GM12874 (cell line): ENCODE measurements around the gene PIK3IP1.

Experiments used
- TF ChIP-seq, protein P1 (sequence below): IDR thresholded peaks from 2 replicates; pipeline ENCODE4 v1.5.1; 2011; ENCODE audit warnings: low read depth, mild to moderate bottlenecking, control low read depth, low read length, moderate library complexity; ENCODE audit not compliant: insufficient read depth

PIK3IP1 gene

DNA sequence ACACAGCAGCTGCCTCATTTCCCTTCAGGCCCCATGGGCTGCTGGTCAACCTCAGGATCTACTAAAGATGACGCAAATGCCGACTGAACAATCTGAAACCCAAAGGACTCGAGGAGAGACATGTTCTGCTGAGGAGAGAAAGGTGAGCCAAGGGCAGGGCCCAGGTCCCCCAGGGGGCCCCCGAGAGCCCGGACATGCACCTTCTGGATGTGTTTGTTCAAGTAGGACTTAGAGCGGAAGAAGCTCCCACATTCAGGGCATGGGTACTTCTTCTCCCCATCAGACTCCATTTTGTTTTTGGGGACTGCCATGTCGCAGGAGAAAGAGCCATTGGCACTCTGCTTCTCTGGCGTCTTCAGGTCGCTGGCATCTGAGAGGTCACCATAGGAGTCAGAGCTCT, 34.6 kb upstream of the PIK3IP1 start:
- TF ChIP-seq, protein P1, sequence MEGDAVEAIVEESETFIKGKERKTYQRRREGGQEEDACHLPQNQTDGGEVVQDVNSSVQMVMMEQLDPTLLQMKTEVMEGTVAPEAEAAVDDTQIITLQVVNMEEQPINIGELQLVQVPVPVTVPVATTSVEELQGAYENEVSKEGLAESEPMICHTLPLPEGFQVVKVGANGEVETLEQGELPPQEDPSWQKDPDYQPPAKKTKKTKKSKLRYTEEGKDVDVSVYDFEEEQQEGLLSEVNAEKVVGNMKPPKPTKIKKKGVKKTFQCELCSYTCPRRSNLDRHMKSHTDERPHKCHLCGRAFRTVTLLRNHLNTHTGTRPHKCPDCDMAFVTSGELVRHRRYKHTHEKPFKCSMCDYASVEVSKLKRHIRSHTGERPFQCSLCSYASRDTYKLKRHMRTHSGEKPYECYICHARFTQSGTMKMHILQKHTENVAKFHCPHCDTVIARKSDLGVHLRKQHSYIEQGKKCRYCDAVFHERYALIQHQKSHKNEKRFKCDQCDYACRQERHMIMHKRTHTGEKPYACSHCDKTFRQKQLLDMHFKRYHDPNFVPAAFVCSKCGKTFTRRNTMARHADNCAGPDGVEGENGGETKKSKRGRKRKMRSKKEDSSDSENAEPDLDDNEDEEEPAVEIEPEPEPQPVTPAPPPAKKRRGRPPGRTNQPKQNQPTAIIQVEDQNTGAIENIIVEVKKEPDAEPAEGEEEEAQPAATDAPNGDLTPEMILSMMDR, result no peak

DNA sequence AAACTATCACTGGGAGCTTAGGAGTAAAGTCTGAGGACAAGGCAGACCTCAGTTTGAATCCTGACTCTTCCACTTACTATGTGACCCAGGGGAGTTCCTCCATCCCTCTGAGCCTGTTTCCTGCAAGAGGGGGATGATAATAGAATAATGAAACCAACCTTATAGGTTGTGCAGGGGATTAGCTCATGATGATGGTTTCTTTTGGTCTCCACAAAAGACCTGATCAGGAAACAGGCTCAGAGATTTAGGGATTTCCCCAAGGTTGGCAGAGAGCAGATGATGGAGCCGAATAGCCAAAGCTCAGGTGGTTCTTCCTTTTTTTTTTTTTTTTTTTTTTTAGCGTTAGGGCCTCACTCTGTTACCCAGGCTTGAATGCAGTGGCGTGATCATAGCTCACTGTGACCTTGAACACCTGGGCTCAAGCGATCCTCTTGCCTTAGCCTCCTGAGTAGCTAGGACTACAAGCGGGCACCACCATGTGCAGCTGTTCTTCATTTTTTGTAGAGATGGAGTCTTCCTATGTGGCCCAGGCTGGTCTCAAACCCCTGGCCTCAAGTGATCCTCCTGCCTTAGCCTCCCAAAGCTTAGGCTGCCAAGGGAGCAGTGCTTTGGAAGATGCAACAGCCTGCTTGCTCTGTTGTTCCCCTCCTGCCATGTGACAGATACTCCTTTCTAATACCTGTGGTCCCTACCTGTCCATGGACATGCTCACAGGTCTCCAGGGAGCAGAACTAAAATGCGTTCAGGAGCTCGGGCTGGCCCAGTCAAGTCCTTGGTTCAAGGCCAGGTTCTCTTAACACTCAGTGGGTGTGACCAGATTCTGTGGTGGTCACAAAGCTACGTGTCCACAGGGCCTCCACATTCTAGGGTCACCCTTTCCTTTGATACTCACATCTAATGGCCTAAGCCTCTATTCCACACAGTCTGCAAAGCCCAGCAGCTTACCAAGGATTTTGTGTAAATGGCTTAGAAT, 31.6 kb upstream of the PIK3IP1 start:
- TF ChIP-seq, protein P1, result no peak

DNA sequence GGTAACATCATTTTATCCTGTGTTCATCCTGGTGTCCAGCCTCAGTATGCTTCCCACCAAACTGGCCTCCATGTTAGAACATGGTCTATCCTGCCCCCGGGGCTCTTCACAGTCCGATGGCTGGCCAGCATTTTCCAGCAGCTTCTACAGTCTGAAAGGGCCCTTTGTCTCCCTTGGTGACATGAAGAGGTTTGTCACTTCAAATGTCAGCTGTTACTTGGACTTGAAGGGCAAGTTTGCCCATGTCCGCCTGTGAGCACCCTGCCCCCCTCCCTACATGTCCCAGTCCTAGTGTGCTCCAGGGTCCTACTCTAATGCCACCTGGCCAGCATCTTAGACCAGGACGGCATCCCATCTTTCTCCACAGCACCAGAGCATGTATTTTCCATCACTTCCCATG, 29.1 kb upstream of the PIK3IP1 start:
- TF ChIP-seq, protein P1, result no peak

DNA sequence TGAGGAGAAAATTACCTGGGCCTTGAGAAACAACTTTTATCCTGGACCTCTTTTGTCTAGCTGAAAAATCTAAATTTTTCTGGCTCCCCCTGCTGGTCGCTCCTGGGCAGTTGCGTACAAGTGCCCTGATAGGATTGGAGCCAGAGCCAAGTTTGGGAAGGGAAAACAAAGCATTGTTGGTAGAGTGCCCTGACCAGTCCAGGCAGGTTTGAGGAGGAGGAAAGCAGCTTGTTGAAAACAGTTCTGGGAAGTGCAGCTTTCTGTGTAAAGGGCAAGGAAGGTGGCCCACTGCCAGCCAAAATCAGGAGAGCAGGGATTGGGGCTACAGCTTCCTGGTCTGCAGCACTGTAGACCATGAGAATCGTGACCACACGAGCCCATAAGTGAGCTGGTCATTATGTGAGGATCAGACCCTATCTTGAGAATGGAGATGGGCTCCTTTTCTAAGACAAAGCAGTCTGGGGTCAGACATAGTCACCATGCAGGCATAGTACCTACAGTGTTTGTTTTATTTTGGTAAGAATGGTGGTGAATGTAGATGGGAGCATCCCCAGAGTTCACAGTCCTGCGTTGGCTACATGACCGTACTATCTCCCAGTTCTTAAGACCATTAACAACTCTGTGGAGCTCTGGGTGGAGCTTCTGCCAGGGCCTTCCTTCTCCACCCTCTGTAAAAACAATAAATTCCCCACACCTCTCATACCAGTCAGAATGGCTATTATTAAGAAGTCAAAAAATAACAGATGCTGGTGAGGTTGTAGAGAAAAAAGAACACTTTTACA, 21.3 kb upstream of the PIK3IP1 start:
- TF ChIP-seq, protein P1, result peak; percentile 78

DNA sequence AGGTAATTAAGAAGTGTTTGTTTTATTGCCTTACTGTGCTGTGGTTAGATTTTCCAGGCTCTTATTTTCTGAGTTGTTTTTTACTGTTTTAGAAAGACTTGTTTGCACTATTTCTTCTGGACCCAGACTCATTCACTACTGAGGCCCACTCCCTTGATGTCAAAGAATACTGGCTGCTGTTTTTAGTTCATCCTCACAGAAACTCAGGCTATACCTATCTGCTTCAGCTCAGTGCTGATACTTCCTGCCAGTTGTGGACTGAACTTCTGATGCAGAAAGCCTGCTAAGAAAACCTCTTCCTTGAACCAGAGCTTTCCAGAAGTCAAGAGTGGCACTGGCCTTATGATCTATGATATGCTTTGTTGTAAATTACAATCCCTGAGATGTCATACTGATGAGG, 15.9 kb upstream of the PIK3IP1 start:
- TF ChIP-seq, protein P1, result no peak

DNA sequence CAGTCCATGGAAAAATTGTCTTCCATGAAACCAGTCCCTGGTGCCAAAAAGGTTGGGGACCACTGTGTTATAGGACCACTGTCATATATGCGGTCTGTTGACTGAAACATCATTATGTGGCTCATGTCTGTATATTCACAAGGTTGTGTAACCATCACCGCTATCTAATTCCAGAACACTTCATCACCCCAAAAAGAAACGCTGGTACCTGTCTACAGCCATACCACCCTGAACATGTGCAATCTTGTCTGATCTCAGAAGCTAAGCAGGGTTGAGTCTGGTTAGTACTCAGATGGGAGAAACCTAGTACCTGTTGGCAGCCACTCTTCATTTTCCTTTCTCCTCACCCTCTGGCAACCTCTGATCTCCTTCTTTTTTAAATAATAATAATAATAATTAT, 12.9 kb upstream of the PIK3IP1 start:
- TF ChIP-seq, protein P1, result no peak

DNA sequence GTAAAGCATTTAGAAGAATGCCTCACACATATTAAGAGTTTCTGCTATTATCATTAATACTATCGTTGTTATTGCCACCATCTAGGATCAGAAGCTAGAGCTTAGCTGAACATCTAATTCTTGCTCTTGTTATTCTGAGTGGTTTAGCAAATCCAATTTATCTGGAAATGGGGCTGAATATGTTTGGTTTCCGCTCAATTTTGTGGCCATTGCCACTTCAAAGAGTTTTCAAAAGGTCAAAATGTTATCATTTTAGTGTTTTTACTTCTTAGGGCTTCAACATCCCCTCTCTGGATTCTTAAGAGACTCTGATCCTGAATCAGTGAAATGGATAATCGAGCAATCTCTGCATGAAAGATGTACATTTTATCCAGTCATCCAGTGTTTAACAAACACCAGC, 10.2 kb upstream of the PIK3IP1 start:
- TF ChIP-seq, protein P1, result no peak
